T-helper 1 cell treated with Interleukin-12 subunit alpha and Interleukin-12 subunit beta and Interleukin-4 antibody, amounts not matched to agents 30 ng/mL and 1 ng/mL, for 36 hours (primary cell): ENCODE results near the gene DPH6. TPM values are rescaled to one million over a fixed set of nuclear protein-coding genes. Genes with fewer than 3 reads are reported as not detected.
"Not testable (repeated sequence)": the region's sequence is repeated elsewhere in the genome, so short reads cannot be mapped to it uniquely, and the experiment has no call there.

Source experiments
- intact Hi-C: fragments of 100-400 bp; cut with micrococcal nuclease; formaldehyde crosslinking; loops from one replicate; pipeline ENCODE4 v1.15.1; 2024
- total RNA-seq: library from RNA; stranded (reverse); gene quantifications from 2 replicates; pipeline ENCODE4 v1.2.3, GENCODE V29; 2022

DPH6 gene
- total RNA-seq, result 14.8 and 16.9 TPM in 2 replicates

DNA sequence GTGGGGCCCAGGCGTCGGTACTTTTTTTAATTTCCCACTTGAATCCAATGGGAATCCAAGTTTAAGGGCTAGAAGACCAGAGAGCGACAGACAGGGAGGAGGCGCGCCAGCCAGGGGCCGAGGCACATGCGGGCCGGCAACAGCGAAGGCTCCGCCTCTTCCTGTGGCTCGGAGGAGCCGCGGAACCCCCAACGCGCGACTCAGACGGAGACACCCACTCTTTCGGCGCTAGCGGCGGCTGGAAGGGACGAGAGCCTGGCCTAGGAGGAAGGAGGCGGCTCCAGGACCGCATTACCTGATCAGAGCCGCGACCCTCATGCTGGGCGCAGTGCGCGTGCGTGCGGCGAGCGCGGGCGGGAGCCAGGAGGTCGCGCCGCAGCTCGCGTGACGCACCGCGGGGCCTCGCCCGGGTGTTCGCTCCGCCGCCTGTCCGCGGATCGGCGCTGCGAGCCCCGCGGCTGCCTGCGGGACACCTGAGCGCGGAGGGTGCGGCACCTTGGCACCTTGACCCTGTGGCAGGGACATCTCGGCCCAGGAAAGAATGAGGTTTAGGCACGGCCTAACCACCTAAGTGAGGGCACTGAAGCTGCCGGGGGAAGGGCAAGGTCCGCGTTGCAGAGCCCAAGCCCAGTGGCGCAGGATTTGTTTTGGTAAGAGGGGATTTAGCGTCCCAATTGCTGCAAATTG lies at the start of gene DPH6:
TSS of gene DPH6 (minus strand) at position 342 of the 687 bp plus-strand sequence. CDS start at position 318, 24 bp downstream.
- intact Hi-C loops, result loop anchor here (1.0 to 5.0 kb wide), 5 partner anchors 27 to 1509 kb away; partner anchors contain the start of genes AVEN, CDIN1 and ZNF770

DNA sequence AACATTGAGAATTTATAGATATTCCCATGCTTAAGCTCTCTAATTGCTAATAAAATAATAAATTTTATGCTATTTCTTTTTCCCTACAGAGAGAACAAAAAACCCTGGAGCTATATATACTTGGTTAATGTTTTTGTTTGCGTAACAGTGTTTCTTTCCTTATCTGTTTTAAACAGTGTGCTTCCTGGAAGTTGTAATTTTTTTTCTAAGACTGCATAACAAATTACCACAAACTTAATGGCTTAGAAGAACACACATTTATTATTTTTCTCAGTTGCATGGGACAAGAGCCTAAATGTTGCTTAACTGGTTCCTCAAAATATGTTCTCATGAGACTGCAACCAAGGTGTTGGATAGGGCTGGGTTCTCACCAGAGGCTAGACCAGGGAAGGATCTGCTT lies 49.7 kb upstream of the DPH6 start:
- intact Hi-C loops, result no loop called here

DNA sequence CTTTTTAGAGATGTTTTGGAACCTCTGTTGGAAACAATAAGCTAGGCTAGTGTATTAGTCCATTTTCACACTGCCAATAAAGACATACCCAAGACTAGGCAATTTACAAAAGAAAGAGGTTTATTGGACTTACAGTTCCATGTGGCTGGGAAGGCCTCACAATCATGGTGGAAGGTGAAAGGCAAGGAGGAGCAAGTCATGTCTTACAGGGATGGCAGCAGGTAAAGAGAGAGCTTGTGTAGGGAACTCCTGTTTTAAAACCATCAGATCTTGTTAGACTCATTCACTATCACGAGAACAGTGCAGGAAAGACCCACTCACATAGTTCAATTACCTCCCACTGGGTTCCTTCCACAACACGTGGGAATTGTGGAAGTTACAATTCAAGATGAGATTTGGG lies 46.0 kb upstream of the DPH6 start:
- intact Hi-C loops, result not testable (repeated sequence)

- intact Hi-C loops, result no loop called here
Observed at GRCh38 chr15:35583863-35584528, 38.0 kb upstream of the DPH6 start.

GRCh38 chr15:35580606-35581005 lies 34.6 kb upstream of the DPH6 start:
- intact Hi-C loops, result no loop called here

GRCh38 chr15:35567392-35567791 lies 21.4 kb upstream of the DPH6 start:
- intact Hi-C loops, result no loop called here

DNA sequence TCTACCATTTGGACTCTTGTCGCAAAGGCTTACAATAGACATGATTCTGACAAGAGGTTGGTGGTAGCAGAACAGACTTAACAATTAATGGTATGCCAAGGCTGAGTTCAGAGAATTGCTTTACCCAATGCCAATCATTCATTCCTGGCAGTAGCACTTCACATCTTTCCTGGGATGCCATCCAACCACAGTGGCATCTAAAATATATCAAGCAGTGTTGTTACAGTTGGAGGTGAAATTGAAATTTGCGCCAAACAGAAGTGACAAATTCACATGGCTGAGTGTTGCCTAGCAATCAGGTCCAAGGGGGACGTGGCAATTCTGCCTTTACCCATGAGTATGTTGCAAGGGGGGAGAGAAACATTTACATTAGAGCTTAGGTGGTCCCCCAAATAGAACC lies 21.0 kb upstream of the DPH6 start:
- intact Hi-C loops, result no loop called here

GRCh38 chr15:35565901-35566300 lies 19.9 kb upstream of the DPH6 start:
- intact Hi-C loops, result no loop called here

GRCh38 chr15:35562641-35563040 lies 16.7 kb upstream of the DPH6 start:
- intact Hi-C loops, result no loop called here

- intact Hi-C loops, result no loop called here
Observed at GRCh38 chr15:35561308-35561707, 15.3 kb upstream of the DPH6 start.

DNA sequence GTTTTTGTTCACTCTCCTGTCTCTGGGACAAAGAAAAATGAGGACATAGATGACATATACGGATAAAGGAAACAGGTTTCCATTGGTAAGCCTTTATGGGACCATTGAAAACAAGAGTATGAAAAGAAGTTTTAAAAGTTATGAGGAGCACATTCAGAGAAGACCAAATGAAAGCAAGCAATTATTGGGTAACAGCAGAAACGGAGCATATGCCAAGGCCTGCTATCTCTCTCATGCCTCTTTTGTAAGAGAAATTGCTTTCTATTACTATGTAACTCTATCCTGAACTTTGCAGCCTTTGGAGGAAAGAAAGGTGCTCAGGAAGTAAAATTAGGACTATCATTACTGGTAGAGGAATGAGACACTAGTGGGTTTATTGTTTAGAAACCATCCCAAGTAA lies 14.9 kb upstream of the DPH6 start:
- intact Hi-C loops, result no loop called here

- intact Hi-C loops, result no loop called here
Observed at GRCh38 chr15:35560258-35560657, 14.3 kb upstream of the DPH6 start.

GRCh38 chr15:35559683-35560082 lies 13.7 kb upstream of the DPH6 start:
- intact Hi-C loops, result no loop called here

GRCh38 chr15:35557544-35557943 lies 11.6 kb upstream of the DPH6 start:
- intact Hi-C loops, result no loop called here

DNA sequence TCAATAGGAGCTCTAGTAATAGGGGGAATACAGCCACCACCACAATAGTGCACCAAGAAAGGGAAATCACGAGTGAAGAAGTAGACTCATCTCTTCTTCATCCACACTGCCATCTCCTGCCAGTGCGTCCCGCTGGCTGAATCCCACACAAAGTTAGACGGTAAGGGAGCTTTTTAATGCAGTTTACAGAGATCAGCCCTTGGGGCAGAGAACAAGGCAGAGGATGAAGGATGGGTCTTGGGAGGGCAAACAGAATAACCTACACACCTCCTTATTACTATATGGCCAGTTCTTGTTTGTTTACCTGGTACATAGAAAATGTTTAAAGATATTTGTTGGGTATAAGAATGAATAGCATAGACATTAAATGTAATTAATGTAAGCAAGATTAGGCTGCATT lies 11.0 kb upstream of the DPH6 start:
- intact Hi-C loops, result no loop called here

- intact Hi-C loops, result no loop called here
Observed at GRCh38 chr15:35555244-35555643, 9.3 kb upstream of the DPH6 start.

GRCh38 chr15:35550957-35551356 lies 5.0 kb upstream of the DPH6 start:
- intact Hi-C loops, result no loop called here

DNA sequence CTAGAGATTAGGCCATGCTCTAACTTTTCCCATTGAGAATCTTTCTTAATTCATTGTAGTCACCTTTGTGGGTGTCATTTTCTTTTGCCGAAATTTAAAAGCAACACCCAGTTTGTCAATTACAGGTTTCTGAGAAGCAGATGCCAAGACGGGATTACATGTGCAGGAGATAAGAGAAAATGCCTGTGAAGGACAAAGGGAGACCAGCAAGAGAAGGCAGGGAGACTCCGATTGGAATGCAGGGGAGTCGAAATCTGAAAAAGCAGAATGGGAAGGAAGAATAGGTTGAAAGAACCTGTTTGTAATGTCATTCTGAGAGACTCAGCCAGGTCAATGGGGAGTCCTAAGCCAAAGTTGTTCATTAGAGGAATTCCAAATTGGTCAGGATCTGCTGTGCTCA lies 3.6 kb upstream of the DPH6 start:
- intact Hi-C loops, result loop anchor here (5.0 kb wide), 1 partner anchor 1512 kb away; the partner anchor contains the start of gene AVEN

GRCh38 chr15:35548435-35548834 lies 2.5 kb upstream of the DPH6 start:
- intact Hi-C loops, result loop anchor here (5.0 kb wide), 1 partner anchor 1511 kb away; the partner anchor contains the start of gene AVEN

DNA sequence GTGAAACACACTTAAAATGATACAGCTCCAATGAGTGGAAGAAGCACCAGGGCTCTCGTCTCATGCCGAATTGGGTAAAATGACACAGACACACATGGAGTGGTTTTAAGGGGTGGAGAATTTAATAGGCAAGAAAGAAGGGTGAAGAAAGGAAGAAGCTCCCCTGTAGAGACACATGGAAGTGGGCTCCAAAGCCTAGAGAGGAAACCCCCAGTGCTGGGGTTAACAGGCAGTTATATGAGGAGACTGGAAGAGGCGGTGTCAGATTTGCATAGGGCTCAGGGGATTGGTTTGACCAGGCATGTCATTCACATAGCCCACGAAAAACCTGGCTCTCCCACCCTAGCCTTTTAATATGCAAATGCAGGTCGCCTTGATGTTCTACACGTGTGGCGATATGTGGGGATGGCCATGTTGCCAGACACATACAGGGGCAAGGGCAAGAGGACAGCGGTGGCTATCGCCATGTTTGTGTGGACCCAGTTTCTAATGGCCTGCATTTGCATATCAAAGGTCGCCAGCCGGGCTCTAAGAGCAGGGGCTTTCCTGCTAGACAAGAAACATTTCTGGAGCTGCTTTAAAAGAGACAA lies 1.9 kb upstream of the DPH6 start:
- intact Hi-C loops, result loop anchor here (2.0 to 5.0 kb wide), 2 partner anchors 125 to 1511 kb away; partner anchors contain the start of gene AVEN

GRCh38 chr15:35546511-35547381 lies 781 bp upstream of the DPH6 start:
- intact Hi-C loops, result loop anchor here (2.0 to 5.0 kb wide), 2 partner anchors 126 to 1509 kb away; partner anchors contain the start of gene AVEN
